HG02759 (cell line): ENCODE measurements around the gene TRAP1.

Experiments used
- ATAC-seq: cut with Tn5 transposase; IDR thresholded peaks from one replicate; pipeline ENCODE4 v1.9.1; 2021; ENCODE audit warnings: mild to moderate bottlenecking, moderate library complexity; ENCODE audit not compliant: unreplicated experiment

The TRAP1 gene

GRCh38 chr16:3737181-3737580 is 19.9 kb upstream of the TRAP1 start:
- no peak for ATAC-seq

GRCh38 chr16:3736116-3736515 is 18.8 kb upstream of the TRAP1 start:
- no peak for ATAC-seq

GRCh38 chr16:3735541-3735940 is 18.2 kb upstream of the TRAP1 start:
- ATAC-seq = no peak

- ATAC-seq = no peak
These were observed 17.5 kb upstream of the TRAP1 start for GRCh38 chr16:3734758-3735221.

- no peak for ATAC-seq
These were observed 16.9 kb upstream of the TRAP1 start for GRCh38 chr16:3734084-3734757.

GRCh38 chr16:3732171-3732570 is 14.8 kb upstream of the TRAP1 start:
- ATAC-seq = no peak

- ATAC-seq = no peak
These were observed 14.0 kb upstream of the TRAP1 start for GRCh38 chr16:3731126-3731935.

- ATAC-seq = no peak
These were observed 13.1 kb upstream of the TRAP1 start for GRCh38 chr16:3730161-3731125.

- ATAC-seq = no peak
These were observed 12.1 kb upstream of the TRAP1 start for GRCh38 chr16:3729161-3730112.

GRCh38 chr16:3728424-3729160 is 11.3 kb upstream of the TRAP1 start:
- ATAC-seq = no peak

- no peak for ATAC-seq
These were observed 10.6 kb upstream of the TRAP1 start for GRCh38 chr16:3727806-3728381.

GRCh38 chr16:3726021-3726687 is 8.8 kb upstream of the TRAP1 start:
- ATAC-seq = no peak

- no peak for ATAC-seq
These were observed 8.0 kb upstream of the TRAP1 start for GRCh38 chr16:3725276-3725675.

GRCh38 chr16:3722508-3722907 is 5.2 kb upstream of the TRAP1 start:
- no peak for ATAC-seq

- no peak for ATAC-seq
These were observed 3.1 kb upstream of the TRAP1 start for GRCh38 chr16:3720418-3720817.

- no peak for ATAC-seq
These were observed 1.3 kb upstream of the TRAP1 start for GRCh38 chr16:3718628-3719027.

- ATAC-seq = no peak
These were observed 681 bp upstream of the TRAP1 start for GRCh38 chr16:3718019-3718391.

- peak; percentile 22 for ATAC-seq
These were observed 491 bp downstream of the TRAP1 start for GRCh38 chr16:3716831-3717234.

- no peak for ATAC-seq
These were observed 1.9 kb downstream of the TRAP1 start for GRCh38 chr16:3715430-3715829.
